ENCODE measurements around the gene CYP27A1.
"Not testable (repeated sequence)": the region's sequence is repeated elsewhere in the genome, so short reads cannot be mapped to it uniquely, and the experiment has no call there.

Gene CYP27A1

GRCh38 chr2:218830526-218831306 lies 48.8 kb downstream of the CYP27A1 start:
- in situ Hi-C loops (cut with MboI; ENCODE audit: low sequenced_read_pairs) = no loop called here

GRCh38 chr2:218831378-218831990 lies 49.5 kb downstream of the CYP27A1 start, which contains the start of gene PRKAG3:
PRKAG3 (minus strand) TSS chr2:218831803.
- in situ Hi-C loops (cut with MboI; ENCODE audit: low sequenced_read_pairs) = no loop called here

DNA sequence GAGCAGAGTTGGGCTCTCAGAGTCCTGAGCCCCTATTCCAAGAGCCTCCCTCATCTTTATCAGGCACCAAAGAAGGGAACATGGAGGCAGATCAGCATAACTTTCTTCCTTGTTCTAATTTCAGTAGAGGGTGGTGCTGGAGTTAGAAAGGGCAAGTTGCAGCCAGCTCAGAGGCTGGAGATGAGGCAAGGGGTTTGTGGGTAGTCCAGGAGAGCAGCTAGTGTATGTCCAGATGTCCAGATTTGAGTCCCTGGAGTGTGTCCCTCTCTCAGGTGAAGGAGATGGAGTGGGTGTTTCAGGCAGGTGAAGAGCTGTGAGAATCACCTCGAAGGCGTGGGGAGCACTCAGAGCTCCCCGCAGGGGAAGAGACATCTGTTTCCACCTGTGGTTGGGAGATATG lies 50.1 kb downstream of the CYP27A1 start:
- in situ Hi-C loops (cut with MboI; ENCODE audit: low sequenced_read_pairs) = no loop called here

DNA sequence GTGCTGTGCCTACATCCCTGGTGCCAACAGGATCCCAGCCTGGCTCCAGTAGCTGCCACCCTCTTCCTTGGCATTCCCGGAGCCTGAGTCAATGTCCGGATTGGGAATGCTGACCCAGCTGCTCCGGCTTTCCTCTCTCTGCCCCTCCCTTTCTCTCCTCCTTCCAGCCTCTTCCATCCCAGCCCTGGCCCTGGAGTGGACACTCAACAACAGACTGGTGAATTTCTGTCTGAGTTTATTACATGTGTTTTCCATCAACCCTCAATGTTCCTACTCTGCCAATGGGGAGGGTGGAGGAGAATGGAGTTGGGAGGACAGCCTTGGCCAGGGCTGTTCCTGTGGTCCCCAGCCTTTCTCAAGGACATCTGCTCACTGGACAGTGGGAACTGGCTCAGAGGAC lies 50.6 kb downstream of the CYP27A1 start:
- in situ Hi-C loops (cut with MboI; ENCODE audit: low sequenced_read_pairs) = no loop called here

DNA sequence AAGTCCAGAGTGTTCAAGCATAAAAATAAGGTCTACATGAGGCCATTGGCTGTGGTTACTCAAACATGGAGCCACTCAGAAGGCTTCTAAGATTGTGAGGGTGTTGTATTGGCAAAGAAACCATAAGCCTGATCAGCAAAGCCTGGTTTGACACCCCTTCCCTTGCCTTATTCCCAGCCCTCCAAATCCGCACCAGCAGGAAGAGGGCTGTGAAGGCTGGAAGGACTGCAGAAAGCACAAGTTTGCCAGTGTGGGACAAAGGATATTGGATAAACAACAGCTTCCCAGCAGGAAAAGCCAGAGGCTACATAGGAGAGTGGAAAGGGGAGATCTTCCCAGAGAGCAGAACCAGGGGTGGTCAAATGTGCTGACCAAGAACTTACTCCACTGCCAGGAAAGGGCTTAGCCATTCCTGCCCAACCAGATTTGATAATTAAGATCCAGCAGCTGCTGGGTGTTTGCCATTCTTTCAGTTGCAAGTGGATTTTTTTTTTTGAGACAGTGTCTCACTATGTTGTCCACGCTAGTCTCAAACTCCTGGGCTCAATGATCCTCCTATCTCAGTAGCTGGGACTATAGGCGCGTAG lies 51.2 kb downstream of the CYP27A1 start:
- in situ Hi-C loops (cut with MboI; ENCODE audit: low sequenced_read_pairs) = no loop called here

- in situ Hi-C loops (cut with MboI; ENCODE audit: low sequenced_read_pairs) = no loop called here
Observed at GRCh38 chr2:218834685-218835084, 52.7 kb downstream of the CYP27A1 start.

- in situ Hi-C loops (cut with MboI; ENCODE audit: low sequenced_read_pairs) = no loop called here
Observed at GRCh38 chr2:218837495-218837894, 55.5 kb downstream of the CYP27A1 start.

GRCh38 chr2:218839430-218839829 lies 57.5 kb downstream of the CYP27A1 start:
- in situ Hi-C loops (cut with MboI; ENCODE audit: low sequenced_read_pairs) = no loop called here

DNA sequence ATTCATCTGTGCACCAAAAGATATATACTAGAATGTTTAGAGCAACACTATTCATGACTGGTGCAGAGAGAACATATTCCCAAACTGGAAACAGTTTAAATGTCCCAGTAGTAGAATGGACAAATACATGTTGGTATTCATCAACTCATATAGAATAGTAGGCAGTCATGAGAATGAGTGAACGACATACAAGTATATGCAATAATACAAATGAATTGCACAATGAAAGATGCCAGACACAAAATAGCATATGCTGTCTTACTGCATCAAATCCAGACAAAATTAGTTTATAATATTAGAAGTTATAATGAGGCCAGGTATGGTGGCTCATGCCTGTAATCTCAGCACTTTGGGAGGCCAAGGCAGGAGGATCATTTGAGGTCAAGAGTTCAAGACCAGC lies 57.9 kb downstream of the CYP27A1 start:
- in situ Hi-C loops (cut with MboI; ENCODE audit: low sequenced_read_pairs) = no loop called here

- in situ Hi-C loops (cut with MboI; ENCODE audit: low sequenced_read_pairs) = not testable (repeated sequence)
Observed at GRCh38 chr2:218844334-218844733, 62.4 kb downstream of the CYP27A1 start.

DNA sequence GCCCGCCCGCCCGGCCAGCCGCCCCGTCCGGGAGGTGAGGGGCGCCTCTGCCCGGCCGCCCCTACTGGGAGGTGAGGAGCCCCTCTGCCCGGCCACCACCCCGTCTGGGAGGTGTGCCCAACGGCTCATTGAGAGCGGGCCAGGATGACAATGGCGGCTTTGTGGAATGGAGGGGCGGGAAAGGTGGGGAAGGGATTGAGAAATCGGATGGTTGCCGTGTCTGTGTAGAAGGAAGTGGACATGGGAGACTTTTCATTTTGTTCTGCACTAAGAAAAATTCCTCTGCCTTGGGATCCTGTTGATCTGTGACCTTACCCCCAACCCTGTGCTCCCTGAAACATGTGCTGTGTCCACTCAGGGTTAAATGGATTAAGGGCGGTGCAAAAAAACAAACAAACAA lies 65.0 kb downstream of the CYP27A1 start:
- in situ Hi-C loops (cut with MboI; ENCODE audit: low sequenced_read_pairs) = loop anchor here (5.0 kb wide), 1 partner anchor 120 kb away; no protein-coding TSS in a partner anchor

DNA sequence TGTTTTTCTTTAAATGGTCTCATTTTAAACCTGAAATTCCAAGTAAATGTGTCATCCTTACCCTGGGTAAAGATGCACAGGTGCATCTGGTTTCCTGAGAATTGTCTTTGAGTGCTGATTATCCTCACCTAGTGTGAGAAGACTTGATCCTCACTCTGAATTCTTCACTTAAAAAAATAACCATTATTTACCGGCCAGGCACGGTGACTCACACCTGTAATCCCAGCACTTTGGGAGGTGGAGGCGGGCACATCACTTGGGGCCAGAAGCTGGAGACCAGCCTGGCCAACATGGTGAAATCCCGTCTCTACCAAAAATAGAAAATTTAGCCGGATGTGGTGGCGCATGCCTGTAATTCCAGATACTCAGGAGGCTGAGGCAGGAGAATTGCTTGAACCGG lies 67.8 kb downstream of the CYP27A1 start:
- in situ Hi-C loops (cut with MboI; ENCODE audit: low sequenced_read_pairs) = loop anchor here (5.0 kb wide), 1 partner anchor 122 kb away; no protein-coding TSS in a partner anchor

DNA sequence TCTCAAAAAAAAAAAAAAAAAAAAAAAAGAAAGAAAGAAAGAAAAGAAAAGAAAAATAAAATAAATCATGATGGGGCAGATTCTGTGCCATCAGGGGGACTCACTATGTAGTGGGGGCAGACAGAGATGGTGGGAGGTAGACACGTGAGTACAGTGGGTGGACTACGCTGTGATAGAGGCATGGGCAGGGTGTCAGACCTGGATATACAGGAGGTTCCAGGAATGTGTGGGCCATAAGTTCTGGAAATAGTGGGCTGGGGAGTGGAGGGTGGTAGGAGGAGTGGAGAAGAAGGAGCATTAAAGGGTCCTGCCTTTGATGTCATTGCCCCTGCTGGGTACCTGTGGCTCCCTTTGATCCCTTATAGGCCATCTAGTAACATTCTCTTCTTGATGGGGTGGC lies 68.8 kb downstream of the CYP27A1 start:
- in situ Hi-C loops (cut with MboI; ENCODE audit: low sequenced_read_pairs) = no loop called here

DNA sequence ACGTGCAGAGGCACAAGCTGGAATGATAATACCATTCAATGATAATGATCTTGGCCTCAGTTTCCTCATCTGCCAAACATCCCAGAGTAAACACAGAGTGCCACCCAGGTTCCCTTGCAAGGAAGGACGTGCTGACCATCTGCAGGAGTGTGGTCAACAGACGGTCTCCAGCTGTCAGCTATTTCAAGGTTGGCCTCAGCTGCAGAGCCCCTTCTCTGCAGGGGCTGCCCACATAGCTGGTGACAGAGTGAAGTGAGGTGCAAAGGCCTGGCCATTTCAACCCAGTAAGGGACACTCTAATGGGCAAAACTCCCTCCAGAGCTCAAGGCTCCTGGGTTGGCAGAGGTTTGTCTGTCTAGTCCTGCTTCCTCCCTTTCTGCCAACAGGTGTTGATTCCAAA lies 69.3 kb downstream of the CYP27A1 start:
- in situ Hi-C loops (cut with MboI; ENCODE audit: low sequenced_read_pairs) = no loop called here

DNA sequence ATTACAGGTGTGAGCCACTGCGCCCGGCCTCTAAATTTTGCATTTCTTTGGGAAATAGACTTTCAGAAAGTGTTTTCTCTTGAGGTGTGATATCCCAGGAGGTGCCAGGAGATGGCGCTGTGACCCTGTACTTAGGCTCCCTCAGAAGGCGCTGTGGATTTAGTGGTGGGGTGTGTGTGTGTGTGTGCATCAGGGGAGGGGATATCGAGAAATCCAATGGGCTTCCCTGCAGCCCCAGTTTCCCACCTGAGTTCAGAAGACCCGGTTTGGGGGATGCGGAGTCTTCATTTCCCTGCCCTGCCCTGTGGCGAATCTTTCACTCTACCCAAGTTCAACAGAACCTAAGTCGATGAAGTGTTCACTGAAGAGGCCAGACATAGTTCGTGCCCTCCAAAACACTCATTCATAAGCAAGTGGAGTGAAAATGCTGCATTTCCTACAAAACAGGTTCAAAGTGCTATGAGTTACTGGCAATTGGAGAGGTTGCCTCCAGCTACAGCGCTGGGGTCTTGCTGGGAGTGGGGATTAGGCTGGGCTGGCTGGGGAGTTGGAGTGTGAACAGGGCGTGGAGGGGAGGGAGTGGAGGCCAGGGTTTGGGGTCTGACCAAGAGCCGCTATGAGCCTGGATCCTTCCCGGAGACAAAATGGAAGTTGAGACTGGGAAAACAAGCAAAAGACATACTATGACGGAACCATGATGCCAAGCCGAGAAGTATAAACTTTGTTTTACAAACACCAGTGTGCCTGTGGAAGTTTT lies 71.1 kb downstream of the CYP27A1 start:
- in situ Hi-C loops (cut with MboI; ENCODE audit: low sequenced_read_pairs) = no loop called here

GRCh38 chr2:218853766-218854165 lies 71.8 kb downstream of the CYP27A1 start:
- in situ Hi-C loops (cut with MboI; ENCODE audit: low sequenced_read_pairs) = no loop called here

GRCh38 chr2:218854860-218855259 lies 72.9 kb downstream of the CYP27A1 start:
- in situ Hi-C loops (cut with MboI; ENCODE audit: low sequenced_read_pairs) = no loop called here

- in situ Hi-C loops (cut with MboI; ENCODE audit: low sequenced_read_pairs) = no loop called here
Observed at GRCh38 chr2:218855305-218856166, 73.6 kb downstream of the CYP27A1 start.

DNA sequence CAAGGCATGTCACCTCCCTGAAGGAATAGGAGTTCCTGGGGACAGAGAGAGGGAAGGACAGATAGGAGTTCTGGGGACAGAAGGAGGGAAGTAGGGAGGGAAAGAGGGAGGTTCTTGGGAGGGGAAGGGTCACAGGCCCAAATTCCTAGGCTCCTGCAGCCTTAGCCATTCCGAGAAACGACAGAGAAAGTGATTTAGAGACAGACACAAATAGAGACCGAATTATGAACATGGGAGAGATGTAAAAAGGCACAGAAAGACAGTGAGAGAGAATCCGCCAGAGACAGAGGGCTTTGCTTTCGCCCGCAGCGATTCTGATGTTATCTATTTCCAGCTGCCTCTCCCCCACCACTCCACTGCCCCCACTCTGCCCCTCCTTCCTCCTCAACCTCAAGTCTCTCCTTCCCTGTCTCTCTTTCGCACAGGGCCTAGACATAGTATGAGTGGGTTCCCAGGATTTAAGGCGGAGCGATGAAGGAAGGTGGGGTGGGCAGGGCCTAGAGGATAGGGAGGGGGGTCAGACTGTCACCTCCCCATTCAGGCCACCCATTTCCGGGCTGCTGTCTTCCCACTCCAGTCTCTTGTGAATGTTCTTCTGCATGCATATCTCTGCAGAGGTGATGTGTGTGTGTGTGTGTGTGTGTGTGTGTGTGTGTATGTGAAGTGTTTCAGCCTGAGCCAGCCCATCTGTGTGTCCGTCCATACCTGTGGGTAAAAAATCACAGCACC lies 74.4 kb downstream of the CYP27A1 start:
- in situ Hi-C loops (cut with MboI; ENCODE audit: low sequenced_read_pairs) = no loop called here

GRCh38 chr2:218856896-218857243 lies 74.9 kb downstream of the CYP27A1 start:
- in situ Hi-C loops (cut with MboI; ENCODE audit: low sequenced_read_pairs) = no loop called here
